ENCODE measurements around the gene MCRIP2.
A peak's percentile ranks its signal among the peaks of the same experiment; 100 is the strongest.

MCRIP2 gene

DNA sequence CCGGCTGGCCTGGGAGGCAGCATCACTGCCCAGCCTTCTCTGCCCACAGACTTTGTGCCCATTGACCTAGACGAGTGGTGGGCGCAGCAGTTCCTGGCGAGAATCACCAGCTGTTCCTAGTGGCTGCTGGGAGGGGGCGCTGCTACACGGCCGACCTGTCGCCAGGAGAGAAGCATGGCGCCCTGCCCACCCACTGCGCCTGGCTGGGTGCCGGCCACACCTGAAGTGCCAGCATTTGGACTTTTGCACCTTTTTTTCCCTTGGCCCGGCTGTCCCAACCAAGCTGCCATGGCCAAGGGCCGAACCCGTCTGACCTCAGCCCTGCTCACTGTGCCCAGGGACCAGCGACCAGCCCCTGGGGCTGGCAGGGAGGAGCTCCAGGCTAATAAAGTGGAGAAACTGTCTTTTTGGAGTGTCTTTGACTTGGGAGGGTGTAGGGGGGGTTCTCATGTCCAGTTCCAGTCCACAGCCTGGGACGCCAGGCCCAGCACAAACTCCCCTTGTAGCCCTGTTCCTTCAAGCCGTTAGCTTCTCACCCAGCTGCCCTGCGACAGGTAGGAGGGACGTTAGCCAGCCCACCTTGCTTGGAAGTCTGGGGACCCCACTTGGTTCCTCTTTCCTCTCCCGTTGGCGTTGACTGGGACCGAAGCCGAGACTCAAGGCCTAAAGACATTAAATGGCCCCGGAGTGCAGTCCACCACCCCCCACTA is 6.6 kb downstream of the MCRIP2 start:
- DNase-seq (ENCODE audit: low read depth in 2 of 2): no peak

DNA sequence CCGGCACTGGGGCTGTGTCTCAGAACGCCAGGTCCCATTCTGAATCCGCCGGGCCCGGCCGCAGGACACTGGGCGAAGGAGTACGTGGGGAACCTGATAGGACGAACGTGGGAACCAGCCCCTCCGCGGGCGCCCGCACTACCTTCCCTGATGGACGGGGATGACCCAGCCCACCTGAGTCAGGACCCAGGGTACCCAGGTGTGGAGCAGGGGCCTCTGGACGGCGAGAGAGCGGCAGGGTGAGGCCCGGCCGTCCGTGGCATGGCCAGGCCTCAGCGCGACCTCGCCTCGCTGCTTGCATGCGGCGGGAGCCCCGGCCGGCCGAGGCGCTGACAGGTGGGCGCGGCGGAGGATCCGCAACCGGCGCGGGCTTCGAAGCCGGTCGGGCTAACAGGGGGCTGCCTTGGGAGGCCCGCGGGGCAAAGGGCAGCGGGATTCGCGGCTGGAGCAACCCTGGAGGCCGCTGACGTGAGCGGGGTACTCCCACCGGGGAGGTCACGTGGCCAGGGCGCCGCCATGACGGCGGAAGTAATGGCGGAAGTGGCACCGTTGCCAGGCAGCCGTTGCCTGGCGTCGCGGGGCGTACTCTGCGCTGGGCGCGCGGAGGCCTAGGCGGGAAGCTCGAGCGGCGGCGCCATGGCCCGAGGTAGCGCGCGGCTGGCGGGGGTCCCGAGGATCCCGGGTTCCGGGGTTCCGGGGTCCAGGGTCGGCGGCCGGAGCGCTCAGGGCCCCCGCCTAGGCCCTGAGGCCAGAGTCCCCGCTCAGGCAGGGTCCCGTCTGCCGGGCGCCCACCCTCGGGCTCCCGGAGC is 7.4 kb downstream of the MCRIP2 start, which contains the start of gene WDR90:
Gene WDR90, plus strand, starts transcription at position 585 of the 809 bp plus-strand sequence. Its CDS starts 52 bp downstream, at position 637.
- DNase-seq (ENCODE audit: low read depth in 2 of 2): peak; percentile 89 to 93

DNA sequence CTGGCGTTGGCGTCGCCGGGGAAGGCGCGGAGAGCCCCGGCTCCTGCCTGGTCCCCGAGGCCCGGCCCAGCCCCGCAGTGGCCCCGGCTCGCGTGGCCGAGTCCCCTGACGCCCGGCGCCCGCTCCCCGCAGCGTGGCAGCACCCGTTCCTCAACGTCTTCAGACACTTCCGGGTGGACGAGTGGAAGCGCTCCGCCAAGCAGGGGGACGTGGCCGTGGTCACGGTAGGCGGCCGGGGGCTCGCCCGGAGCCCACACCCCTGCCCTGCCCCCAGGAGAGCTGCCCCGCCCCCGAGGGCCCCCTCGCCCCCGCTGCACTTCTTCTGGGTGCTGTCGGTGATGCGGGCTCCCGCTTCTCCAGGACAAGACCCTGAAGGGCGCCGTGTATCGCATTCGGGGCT is 8.0 kb downstream of the MCRIP2 start:
- no peak for DNase-seq (ENCODE audit: low read depth in 2 of 2)

DNA sequence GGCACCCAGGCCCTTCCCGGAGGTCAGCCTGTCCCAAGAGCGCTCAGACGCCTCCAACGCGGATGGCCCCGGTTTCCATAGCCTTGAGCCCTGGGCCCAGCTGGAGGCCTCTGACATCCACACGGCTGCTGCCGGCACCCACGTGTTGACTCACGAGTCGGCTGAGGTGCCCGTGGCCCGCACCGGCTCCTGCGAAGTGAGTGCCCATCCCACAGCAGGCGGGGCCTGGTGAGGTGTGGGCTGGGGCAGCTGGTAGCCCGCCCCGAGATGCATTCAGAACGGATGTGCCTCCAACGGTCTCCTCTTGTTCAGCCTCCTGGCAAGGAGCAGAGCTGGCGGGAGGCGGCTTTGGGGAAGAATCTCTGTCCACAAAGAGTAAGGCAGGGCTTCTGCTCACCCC is 10.2 kb downstream of the MCRIP2 start:
- no peak for DNase-seq (ENCODE audit: low read depth in 2 of 2)

DNA sequence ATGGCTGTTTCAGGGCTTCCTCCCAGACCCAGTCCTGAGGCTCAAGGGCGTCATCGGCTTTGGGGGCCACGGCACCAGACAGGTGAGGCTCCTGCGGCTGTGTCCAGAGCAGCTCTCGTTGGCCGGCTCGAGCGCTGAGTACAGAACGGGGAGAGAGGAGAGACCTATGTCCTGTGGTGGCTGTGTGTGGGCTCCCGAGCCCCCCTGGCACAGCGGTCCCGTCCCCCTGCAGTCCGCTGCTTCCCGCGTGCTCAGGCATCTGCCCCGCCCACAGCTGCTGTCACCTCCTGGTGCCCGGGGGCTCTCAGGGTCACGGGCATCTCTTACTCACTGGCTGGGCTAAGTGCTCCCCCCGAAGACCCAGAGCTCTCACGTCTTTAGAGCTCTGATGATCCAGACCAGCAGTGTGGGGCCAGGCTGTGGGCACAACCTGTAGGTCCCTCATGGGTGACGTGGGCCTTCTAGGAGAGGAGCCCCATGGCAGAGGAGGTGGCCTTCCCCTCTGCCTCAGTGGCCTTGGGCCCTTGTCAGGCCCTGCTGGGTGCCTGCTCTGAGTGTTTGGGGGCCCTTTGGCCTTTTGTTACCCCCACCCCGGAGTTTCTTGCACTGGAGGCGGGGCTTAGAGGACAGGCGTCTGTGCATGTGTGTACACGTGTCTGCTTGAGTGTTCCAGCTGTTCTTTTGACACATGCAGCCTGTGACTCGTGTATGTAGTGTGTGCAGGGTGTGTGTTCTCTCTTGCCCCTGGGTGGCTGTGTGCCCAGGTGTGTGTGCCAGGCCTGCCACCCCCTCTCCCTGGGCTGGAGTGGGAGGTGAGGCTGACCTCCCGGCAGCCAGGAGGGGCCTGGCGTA is 11.1 kb downstream of the MCRIP2 start:
- DNase-seq (ENCODE audit: low read depth in 2 of 2): no peak

DNA sequence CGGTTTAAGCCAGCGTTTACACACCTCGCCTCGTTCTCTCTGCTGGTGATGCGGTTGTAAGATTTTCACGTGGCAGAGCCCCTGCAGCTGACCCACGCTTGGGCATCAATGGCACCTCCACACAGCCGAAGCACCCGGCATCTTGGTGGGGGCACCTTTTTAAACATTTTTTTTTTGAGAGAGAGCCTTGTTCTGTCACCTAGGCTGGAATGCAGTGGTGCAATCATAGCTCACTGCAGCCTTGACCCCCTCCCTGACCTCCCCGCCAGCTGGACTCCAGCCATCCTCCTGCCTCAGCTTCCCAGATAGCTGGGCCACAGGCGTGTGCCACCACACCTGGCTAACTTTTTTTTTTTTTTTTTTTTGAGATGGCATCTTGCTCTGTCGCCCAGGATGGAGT is 12.4 kb downstream of the MCRIP2 start:
- no peak for DNase-seq (ENCODE audit: low read depth in 2 of 2)

DNA sequence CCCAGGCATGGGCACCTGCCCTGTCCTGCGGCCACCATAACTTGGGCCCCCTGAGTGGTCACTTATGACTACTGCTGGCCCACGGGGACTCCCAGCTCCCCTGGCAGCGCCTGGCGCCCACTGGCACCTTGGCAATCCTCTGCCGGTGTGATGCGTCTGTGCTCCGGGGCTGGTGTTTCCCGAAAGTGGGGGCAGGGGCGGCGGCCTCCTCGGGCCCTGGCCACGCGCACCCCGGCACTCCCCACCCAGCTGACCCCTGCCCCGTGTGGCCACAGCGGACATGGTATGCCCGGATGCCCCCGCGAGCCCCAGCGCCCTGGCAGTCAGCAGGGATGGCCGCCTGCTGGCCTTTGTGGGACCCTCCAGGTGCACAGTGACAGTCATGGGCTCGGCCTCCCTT is 15.9 kb downstream of the MCRIP2 start:
- DNase-seq (ENCODE audit: low read depth in 2 of 2): no peak

DNA sequence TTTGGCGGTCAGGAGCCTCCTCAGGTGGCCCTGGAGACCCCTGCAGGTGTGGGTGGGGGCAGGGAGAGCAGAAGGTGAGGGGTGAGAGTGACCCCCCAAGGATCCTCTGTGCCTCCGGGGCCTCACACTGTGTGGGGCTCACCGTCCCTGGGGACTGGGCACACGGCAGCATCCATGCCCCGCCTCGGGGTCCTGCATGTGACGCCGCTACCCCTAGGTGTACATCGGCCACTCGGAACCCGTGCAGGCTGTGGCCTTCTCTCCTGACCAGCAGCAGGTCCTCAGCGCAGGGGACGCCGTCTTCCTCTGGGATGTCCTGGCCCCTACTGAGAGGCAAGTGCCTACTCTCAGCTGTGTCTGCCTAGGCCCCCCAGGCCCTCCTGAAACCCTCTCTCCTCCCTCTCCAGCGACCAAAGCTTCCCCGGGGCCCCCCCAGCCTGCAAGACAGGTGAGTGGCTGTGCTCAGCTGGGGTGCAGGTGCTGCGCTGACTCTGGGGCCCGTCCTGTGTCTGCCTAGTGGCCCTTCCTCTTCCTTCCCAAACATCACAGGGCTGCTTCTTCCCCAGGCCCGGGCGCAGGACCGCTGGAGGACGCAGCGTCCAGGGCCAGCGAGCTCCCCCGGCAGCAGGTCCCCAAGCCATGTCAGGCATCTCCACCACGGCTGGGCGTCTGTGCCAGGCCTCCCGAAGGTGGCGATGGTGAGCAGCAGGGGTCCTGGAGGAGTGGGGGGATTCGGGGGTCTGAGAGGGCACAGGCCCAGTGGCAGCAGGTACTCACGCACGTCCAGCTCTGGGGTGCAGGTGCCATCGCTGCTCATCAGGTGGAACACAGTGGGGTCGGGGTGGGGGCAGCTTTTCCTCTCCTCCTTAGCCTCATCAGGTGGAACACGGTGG is 17.3 kb downstream of the MCRIP2 start:
- no peak for DNase-seq (ENCODE audit: low read depth in 2 of 2)

DNA sequence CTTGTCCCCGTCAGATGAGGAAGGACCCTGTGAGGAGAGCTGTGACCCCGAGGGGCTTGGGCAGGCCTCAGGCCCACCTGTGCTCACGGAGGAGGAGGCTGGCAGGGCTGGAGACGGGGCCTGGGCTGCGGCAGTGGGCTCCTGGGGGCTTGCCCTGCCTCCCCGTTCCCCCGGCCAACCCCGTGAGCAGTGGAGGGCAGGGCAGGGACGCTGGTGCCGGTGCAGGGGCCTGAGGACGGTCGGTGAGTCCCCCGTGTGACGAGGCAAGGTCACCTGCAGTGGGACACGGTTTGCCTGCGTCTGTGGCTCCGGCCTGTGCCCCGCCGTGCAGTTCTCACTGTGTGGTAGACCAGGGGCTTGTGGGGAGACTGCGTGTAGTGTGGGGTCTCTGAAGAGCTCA is 18.0 kb downstream of the MCRIP2 start:
- DNase-seq (ENCODE audit: low read depth in 2 of 2): no peak

DNA sequence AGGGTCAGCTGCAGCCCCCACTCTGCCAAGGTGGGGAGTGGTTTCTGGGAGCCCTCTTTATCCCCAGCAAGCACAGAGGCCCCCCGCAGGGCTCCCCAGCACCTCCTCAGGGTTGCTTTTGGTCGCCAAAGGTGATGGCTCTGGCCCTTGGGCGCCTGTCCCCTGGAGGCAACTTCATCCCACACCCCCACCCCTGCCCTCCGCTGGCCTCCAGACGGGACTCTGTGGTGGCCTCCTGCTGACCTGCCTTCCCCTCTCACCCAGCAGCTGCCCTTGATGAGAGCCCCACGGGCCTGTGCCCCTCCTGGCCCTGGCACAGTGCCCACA is 18.5 kb downstream of the MCRIP2 start:
- DNase-seq (ENCODE audit: low read depth in 2 of 2): no peak

DNA sequence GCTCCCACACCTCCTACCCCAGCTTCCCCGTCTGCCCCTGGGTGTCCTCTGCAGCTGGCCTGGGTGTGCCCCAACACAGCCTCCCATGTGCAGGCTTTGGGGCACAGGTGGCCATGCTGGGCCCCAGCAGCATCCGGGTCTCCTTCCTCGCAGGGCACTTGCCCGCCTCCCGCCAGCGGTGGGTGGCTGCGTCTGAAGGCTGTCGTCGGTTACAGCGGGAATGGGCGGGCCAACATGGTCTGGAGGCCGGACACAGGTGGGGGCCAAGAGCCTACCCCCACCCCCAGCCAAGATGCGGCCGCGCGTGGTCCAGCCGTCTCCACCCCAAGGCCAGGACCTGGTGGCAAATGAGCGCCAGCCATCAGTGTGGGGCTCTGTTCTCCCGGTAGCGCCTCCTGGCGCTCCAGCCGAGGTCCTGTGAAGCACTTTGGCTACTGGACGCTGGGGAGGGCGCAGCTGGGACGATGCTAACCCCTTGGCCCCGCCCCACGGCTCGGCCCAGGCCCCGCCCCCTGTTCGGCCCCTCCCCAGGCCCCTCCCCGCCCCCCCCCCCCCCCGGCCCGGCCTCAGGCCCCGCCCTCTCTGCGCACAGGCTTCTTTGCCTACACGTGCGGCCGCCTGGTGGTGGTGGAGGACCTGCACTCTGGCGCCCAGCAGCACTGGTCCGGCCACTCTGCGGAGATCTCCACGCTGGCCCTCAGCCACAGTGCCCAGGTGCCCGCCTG is 19.0 kb downstream of the MCRIP2 start:
- DNase-seq (ENCODE audit: low read depth in 2 of 2): peak in 1 of 2 experiments; percentile 57

DNA sequence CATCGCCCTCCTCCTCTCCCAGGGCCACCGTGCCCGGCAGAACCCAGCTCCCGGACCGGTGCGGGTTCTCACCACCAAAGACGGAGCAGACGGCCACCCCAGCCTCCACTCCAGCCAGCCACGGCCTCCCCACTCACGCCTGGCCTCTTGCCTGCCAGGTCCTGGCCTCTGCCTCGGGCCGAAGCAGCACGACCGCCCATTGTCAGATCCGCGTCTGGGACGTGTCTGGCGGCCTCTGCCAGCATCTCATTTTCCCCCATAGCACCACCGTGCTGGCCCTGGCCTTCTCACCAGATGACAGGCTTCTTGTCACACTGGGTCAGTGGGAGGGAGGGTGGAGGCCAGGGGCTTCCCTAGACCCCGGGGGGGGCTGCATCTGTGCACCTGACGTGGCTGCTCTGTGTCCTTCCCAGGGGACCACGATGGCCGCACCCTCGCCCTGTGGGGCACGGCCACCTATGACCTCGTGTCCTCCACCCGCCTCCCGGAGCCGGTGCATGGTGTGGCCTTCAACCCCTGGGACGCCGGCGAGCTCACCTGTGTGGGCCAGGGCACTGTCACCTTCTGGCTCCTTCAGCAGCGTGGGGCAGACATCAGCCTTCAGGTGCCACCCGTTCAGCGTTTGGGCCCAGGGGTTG is 19.7 kb downstream of the MCRIP2 start:
- DNase-seq (ENCODE audit: low read depth in 2 of 2): no peak

DNA sequence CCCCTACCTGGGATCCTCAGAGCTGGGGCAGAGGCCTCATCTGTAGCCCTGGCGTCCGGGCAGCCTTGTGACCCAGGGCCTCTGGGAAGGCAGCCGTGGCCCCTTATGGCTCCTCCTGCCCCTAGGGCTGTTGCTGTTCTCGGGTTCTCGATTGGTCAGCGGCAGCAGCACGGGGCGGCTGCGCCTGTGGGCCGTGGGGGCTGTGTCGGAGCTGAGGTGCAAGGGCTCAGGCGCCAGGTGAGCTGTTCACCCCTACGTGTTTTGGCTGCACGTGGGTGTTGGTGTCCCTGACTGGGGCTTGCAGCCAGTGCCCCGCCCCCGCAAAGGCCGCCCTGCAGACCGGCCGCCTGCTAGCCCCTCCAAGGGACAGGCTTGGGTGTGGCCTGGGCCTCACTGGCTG is 20.5 kb downstream of the MCRIP2 start:
- DNase-seq (ENCODE audit: low read depth in 2 of 2): no peak

DNA sequence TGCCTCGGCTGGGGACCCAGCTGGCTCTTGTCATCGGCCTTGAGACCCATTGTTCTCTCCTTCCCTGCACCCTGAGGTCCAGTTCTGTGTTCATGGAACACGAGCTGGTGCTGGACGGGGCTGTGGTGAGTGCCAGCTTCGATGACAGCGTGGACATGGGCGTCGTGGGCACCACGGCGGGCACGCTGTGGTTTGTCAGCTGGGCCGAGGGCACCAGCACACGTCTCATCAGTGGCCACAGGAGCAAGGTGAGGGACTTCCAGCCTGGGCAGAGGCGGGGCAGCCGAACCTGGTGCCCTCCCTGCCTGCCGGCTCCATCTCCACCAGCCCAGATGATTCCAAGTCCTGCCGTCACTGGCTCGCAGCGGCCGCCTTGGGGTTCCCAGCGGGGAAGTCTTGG is 21.0 kb downstream of the MCRIP2 start:
- no peak for DNase-seq (ENCODE audit: low read depth in 2 of 2)

DNA sequence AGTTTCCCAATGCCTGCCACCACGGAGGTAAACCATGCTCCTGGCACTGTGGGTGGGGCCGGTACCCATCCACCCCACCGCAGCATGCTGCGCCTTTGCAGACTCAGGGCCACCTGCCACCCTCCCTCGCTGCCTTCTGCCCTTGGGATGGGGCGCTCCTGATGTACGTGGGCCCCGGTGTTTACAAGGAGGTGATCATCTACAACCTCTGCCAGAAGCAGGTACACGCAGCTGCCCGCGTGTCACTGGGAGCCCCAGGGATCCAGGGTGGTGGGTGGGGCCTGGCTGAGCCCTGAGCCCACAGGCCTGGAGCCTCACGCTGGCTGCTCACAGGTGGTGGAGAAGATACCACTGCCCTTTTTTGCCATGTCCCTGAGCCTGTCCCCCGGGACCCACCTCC is 24.9 kb downstream of the MCRIP2 start:
- DNase-seq (ENCODE audit: low read depth in 2 of 2): no peak

DNA sequence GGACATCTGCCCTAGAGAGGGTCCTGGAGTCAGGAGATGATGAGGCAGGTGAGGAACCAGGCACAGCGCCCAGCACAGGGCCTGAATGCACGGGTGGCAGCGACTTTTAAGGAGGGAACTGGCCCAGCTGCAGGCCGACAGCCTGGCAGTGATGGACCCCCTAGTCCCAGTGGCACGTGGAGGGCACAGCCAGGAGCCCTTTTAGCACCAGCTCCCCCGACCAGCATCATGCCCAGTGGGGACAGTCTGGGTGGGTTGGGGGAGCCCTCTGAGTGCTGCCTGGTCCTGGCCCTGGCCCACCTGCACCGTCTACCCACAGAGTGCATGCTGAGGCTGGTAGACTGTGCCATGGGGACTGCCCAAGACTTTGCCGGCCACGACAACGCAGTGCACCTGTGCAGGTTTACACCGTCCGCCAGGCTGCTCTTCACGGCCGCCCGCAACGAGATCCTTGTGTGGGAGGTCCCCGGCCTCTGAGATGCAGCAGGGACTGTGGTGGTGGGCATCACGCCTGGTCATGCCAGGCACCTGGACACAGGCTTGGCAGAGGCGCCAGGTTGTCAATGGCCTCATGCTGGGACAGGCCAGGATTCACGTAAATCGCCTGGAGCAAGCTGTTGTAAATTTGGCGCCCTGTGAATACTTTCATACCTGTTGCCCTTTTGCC is 25.6 kb downstream of the MCRIP2 start:
- no peak for DNase-seq (ENCODE audit: low read depth in 2 of 2)

DNA sequence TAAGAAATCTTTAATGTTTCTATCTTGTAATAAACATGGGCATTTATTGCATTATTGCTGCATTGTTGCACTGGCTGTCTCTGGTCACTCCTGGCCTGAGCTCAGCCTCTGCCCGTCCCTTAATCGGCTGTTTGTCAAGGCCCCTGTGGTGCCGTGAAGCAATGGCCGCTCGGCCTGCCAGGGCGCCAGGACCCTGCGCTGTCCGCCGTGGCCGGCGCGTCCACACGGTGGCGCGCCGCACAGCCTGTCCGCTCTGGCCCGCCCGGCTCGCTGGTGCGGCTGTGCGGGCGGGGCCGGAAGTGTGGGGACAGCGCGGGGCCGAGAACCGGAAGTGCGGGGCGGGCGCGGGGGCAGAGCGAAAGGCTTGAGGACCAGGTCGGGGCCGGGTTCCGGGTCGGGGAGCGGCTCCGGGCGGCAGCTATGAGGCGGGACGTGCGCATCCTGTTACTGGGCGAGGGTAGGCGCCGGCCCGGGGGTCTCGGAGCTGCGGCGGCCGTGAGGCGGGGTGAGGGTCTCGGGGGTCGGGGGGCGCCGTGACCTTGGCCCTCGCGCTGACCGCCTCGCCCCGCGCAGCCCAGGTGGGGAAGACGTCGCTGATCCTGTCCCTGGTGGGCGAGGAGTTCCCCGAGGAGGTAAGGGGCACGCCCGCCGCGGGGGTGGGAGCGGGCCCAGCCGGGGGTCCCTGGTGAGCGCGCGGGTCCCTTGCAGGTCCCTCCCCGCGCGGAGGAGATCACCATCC is 26.3 kb downstream of the MCRIP2 start, which contains the start of gene RHOT2:
Gene RHOT2, plus strand, starts transcription at position 353 of the 739 bp plus-strand sequence. Its CDS starts 68 bp downstream, at position 421.
- DNase-seq (ENCODE audit: low read depth in 2 of 2): peak; percentile 83 to 91

DNA sequence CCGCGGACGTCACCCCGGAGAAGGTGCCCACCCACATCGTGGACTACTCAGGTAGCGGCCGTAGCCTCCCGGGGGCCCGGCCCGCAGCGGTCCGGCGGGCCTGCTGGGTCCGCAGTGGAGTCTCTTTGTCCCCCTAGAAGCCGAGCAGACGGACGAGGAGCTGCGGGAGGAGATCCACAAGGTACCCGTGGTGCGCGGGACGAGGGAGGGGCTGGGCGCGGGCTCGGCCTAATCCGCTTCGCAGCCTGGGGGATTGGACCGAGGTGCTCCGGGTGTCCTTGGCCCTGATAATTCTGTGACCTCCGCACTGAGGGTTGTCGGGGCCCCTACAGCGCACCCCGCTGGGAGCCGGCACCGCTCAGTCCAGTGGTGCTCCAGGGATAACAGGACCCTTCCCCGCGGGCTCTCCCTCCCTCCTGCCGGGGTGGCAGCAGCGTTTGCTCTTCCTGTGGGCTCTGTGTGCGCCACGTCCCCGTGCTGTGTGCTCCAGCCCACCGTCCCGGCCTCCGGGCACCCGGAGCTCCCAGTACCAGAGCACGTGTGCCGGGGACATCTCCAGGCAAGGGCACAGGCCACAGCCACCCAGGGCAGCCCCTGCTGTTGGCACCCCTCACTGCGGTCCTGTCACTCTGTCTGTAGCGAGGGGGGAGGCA is 27.0 kb downstream of the MCRIP2 start:
- DNase-seq (ENCODE audit: low read depth in 2 of 2): no peak

Measured in stimulated activated CD4-positive, alpha-beta T cell treated with anti-CD3 and anti-CD28 coated beads, Interleukin-12 subunit alpha, Interleukin-12 subunit beta, amount 100 ng/mL, for 24 hours (primary cell).